Hepatocyte (in vitro differentiated cells): Measurements from ENCODE around the gene IKBKG. TPM values are rescaled to one million over a fixed set of nuclear protein-coding genes. Genes with fewer than 3 reads are reported as not detected.

ENCODE experiments used
- DNase-seq: peaks from one replicate; pipeline ENCODE4 v3.0.0-alpha.2; 2016; ENCODE audit warnings: low spot score
- H2AFZ ChIP-seq: fragments of 200-600 bp; sonication (generic); 2 replicates; pipeline ENCODE4 v1.6.0; 2016; ENCODE audit warnings: antibody characterized with exemption, mild to moderate bottlenecking
- H3K27ac ChIP-seq: fragments of 200-600 bp; sonication (generic); 2 replicates; pipeline ENCODE4 v1.5.1; 2016; ENCODE audit warnings: mild to moderate bottlenecking
- H3K27me3 ChIP-seq: fragments of 200-600 bp; sonication (generic); 2 replicates; pipeline ENCODE4 v1.6.1; 2016
- H3K36me3 ChIP-seq: fragments of 200-600 bp; sonication (generic); replicated peaks from 2 replicates; pipeline ENCODE4 v1.5.1; 2016; ENCODE audit warnings: low read depth; ENCODE audit not compliant: insufficient read depth
- H3K4me1 ChIP-seq: fragments of 200-600 bp; sonication (generic); 2 replicates; pipeline ENCODE4 v1.5.1; 2016; ENCODE audit warnings: mild to moderate bottlenecking, moderate library complexity; ENCODE audit not compliant: insufficient read depth
- H3K4me2 ChIP-seq: fragments of 200-600 bp; sonication (generic); 2 replicates; pipeline ENCODE4 v1.6.0; 2016
- H3K4me3 ChIP-seq: fragments of 200-600 bp; sonication (generic); 2 replicates; pipeline ENCODE4 v1.5.1; 2016; ENCODE audit warnings: mild to moderate bottlenecking
- H3K79me2 ChIP-seq: fragments of 200-600 bp; sonication (generic); 2 replicates; pipeline ENCODE4 v1.6.0; 2017; ENCODE audit warnings: mild to moderate bottlenecking
- H3K9me2 ChIP-seq: fragments of 200-600 bp; sonication (generic); replicated peaks from 2 replicates; pipeline ENCODE4 v1.6.0; 2017; ENCODE audit warnings: mild to moderate bottlenecking; ENCODE audit not compliant: insufficient read depth
- H3K9me3 ChIP-seq: fragments of 200-600 bp; sonication (generic); 2 replicates; pipeline ENCODE4 v1.5.1; 2016; ENCODE audit warnings: low read depth, mild to moderate bottlenecking
- H4K20me1 ChIP-seq: fragments of 200-600 bp; sonication (generic); 2 replicates; pipeline ENCODE4 v1.6.0; 2016; ENCODE audit warnings: mild to moderate bottlenecking; ENCODE audit not compliant: insufficient read depth, poor library complexity, severe bottlenecking
- EZH2 ChIP-seq: fragments of 200-600 bp; sonication (generic); IDR thresholded peaks from 2 replicates; pipeline ENCODE4 v1.6.1; 2016; ENCODE audit warnings: antibody characterized with exemption, mild to moderate bottlenecking, borderline replicate concordance
- EZH2phosphoT487 ChIP-seq: fragments of 200-600 bp; sonication (generic); IDR thresholded peaks from one replicate; pipeline ENCODE4 v1.6.1; 2018; ENCODE audit warnings: antibody characterized with exemption, mild to moderate bottlenecking, low read depth, moderate library complexity; ENCODE audit not compliant: unreplicated experiment, severe bottlenecking
- WGBS: methylation state at CpG from one replicate; pipeline ENCODE4 v1.1.6; 2016; ENCODE audit warnings: low lambda C conversion rate; ENCODE audit errors: missing lambda C conversion rate; 5-methylcytosine and 5-hydroxymethylcytosine counted together
- polyA plus RNA-seq: library from polyadenylated mRNA; unstranded; fragments of >200 nt; fragmentation: Nextera tagmentation; extraction: Ambion mirVana; gene quantifications from 2 replicates; pipeline ENCODE4 v1.2.1, GENCODE V29; 2016
- total RNA-seq: library from RNA; depleted of rRNA; stranded (reverse); fragments of >200 nt; gene quantifications from 2 replicates; pipeline ENCODE4 v1.2.3, GENCODE V29; 2014
- TF ChIP-seq, protein P1 (sequence below): fragments of 200-600 bp; sonication (generic); IDR thresholded peaks from 2 replicates; pipeline ENCODE4 v1.5.1; 2016; ENCODE audit warnings: antibody characterized with exemption, mild to moderate bottlenecking; ENCODE audit not compliant: poor library complexity

Gene IKBKG
- total and polyA plus RNA-seq, 2 experiments from 2014 or later, result 19.7 to 30.7 TPM

DNA sequence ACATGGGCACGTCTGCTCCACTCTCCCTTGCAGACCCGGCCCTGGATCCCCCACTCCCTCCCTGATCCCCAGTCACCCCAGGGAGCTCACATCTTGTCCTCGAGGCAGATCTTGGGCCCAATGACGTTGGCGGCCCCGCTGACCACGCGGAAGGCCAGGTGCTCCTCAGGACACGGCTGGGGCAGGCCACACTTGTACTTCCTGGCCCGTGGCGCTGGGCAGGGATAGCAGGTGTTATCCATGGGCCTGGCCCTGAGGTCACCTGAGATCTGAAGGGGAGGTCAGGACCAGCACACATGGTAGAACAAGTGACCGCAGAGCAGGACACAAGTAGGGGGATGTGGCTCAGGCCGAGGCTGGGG is 39.1 kb upstream of the IKBKG start:
- Histone ChIP-seq H3K36me3 (no peaks in the 10 kb centered on the region), H3K4me2 (no peak overlapping the region), H4K20me1 (no peaks in the 10 kb centered on the region), H3K27me3 (no peaks in the 10 kb centered on the region), H3K4me1 (no peaks in the 10 kb centered on the region), H2AFZ (no peak overlapping the region), H3K79me2 (no peaks in the 10 kb centered on the region), H3K27ac (no peak overlapping the region), H3K4me3 (no peak overlapping the region), H3K9me3 (no peaks in the 10 kb centered on the region), H3K9me2 (no peaks in the 10 kb centered on the region)
- WGBS, result 95% methylated on average over 13 of the region's 13 CpGs
- no peak for DNase-seq
- TF ChIP-seq EZH2 (no peak), EZH2phosphoT487 (no peak)
- TF ChIP-seq, protein P1, sequence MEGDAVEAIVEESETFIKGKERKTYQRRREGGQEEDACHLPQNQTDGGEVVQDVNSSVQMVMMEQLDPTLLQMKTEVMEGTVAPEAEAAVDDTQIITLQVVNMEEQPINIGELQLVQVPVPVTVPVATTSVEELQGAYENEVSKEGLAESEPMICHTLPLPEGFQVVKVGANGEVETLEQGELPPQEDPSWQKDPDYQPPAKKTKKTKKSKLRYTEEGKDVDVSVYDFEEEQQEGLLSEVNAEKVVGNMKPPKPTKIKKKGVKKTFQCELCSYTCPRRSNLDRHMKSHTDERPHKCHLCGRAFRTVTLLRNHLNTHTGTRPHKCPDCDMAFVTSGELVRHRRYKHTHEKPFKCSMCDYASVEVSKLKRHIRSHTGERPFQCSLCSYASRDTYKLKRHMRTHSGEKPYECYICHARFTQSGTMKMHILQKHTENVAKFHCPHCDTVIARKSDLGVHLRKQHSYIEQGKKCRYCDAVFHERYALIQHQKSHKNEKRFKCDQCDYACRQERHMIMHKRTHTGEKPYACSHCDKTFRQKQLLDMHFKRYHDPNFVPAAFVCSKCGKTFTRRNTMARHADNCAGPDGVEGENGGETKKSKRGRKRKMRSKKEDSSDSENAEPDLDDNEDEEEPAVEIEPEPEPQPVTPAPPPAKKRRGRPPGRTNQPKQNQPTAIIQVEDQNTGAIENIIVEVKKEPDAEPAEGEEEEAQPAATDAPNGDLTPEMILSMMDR, result no peak

DNA sequence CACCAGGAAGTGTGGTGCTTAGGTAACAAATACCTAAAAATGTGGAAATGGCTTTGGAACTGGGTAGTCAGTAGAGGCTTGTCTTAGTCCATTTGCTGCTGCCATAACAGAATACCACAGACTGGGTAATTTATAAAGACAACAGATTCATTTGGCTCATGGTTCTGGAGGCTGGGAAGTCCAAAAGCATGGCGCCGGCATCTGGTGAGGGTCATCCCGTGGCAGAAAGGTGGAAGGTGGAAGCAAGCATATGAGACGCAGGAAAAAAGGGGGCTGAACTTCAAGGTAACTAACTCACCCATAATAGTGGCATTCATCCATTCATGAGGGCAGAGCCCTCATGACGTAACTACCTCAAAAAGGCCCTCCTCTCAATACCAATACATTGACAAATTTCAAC is 38.0 kb upstream of the IKBKG start:
- H3K27ac ChIP-seq, result no peak overlapping the region
- H3K4me2 ChIP-seq, result no peak overlapping the region
- no peak for TF ChIP-seq EZH2
- no peak for TF ChIP-seq EZH2phosphoT487
- TF ChIP-seq, protein P1, result no peak
- H4K20me1 ChIP-seq, result no peaks in the 10 kb centered on the region
- no peak for DNase-seq
- H3K4me3 ChIP-seq, result no peak overlapping the region
- H3K79me2 ChIP-seq, result peaks cover 4% of the 10 kb centered on the region
- H2AFZ ChIP-seq, result no peak overlapping the region
- WGBS, result 83% methylated on average over 5 of the region's 5 CpGs
- no peaks in the 10 kb centered on the region for H3K27me3 ChIP-seq
- H3K9me2 ChIP-seq, result no peaks in the 10 kb centered on the region
- H3K4me1 ChIP-seq, result no peaks in the 10 kb centered on the region
- no peaks in the 10 kb centered on the region for H3K9me3 ChIP-seq
- no peaks in the 10 kb centered on the region for H3K36me3 ChIP-seq

DNA sequence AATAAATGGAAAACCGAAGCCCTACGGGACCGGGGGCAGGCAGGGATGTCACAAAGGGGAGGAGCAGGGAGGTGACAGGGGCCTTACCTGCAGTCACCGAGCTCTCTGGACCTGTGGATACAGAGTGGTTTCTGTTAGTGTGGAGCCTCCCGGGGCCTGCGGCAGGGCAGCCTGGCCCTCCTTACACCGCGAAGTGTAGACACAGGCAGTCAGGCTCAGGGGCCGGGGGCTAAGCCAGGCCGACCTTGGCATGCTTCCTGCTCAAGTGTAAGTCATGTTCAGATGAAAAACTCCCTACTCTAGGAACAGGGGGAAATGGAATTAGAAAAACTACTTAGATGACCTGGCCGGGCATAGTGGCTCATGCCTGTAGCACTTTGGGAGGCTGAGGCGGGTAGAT is 35.7 kb upstream of the IKBKG start:
- no peak overlapping the region for H3K27ac ChIP-seq
- H4K20me1 ChIP-seq, result no peaks in the 10 kb centered on the region
- H3K4me2 ChIP-seq, result no peak overlapping the region
- no peaks in the 10 kb centered on the region for H3K27me3 ChIP-seq
- H2AFZ ChIP-seq, result no peak overlapping the region
- H3K4me1 ChIP-seq, result no peaks in the 10 kb centered on the region
- H3K9me2 ChIP-seq, result no peaks in the 10 kb centered on the region
- no peaks in the 10 kb centered on the region for H3K9me3 ChIP-seq
- TF ChIP-seq EZH2phosphoT487 (no peak), EZH2 (no peak)
- TF ChIP-seq, protein P1, result no peak
- WGBS, result 89% methylated on average over 12 of the region's 12 CpGs
- H3K36me3 ChIP-seq, result no peaks in the 10 kb centered on the region
- no peak for DNase-seq
- H3K4me3 ChIP-seq, result no peak overlapping the region
- H3K79me2 ChIP-seq, result peaks cover 6% of the 10 kb centered on the region
